Adrenal gland (tissue), 12 donors: Measurements from ENCODE around the gene HYKK. TPM values are rescaled to one million over a fixed set of nuclear protein-coding genes. Genes with fewer than 3 reads are reported as not detected.

Experiments
- DNase-seq, 7 donors: peaks; one replicate each; pipeline ENCODE4 v3.0.0-alpha.2; 2019 to 2020
- H3K27ac ChIP-seq, 5 donors: fragments of 200-600 bp; sonication (generic) in 4 of 5; 1 replicate in 3 of 5; 2 replicates in 2 of 5; pipeline versions ENCODE4 v1.5.1 to v1.8.0; 2016 to 2020; ENCODE audit warnings: mild to moderate bottlenecking in 1 of 5
- H3K27me3 ChIP-seq: fragments of 200-600 bp; 2 replicates; pipeline ENCODE4 v1.8.0; 2021
- H3K36me3 ChIP-seq, 2 donors: fragments of 200-600 bp; replicated peaks in 1 of 2; 1 replicate in 1 of 2; 2 replicates in 1 of 2; pipeline versions ENCODE4 v1.5.1 to v1.8.0; 2018 to 2022
- H3K4me1 ChIP-seq, 2 donors: fragments of 200-600 bp; replicated peaks in 1 of 2; 1 replicate in 1 of 2; 2 replicates in 1 of 2; pipeline versions ENCODE4 v1.5.1 to v1.8.0; 2018 to 2021
- H3K4me3 ChIP-seq, 4 donors: fragments of 200-600 bp; sonication (generic) in 3 of 4; one replicate each; pipeline ENCODE4 v1.5.1; 2016 to 2018
- H3K9me3 ChIP-seq, 3 donors: fragments of 200-600 bp; sonication (generic) in 1 of 3; replicated peaks in 1 of 3; 1 replicate in 2 of 3; 2 replicates in 1 of 3; pipeline versions ENCODE4 v1.5.1 to v1.8.0; 2016 to 2021
- POLR2A ChIP-seq, 2 donors: fragments of 450-650 bp; IDR thresholded peaks; one replicate each; pipeline ENCODE4 v1.6.1; 2017; ENCODE audit warnings: antibody characterized with exemption in 2 of 2, mild to moderate bottlenecking in 2 of 2, moderate library complexity in 1 of 2
- WGBS, 4 donors: extraction: QIAGEN DNeasy Blood & Tissue Kit in 2 of 4; methylation state at CpG; one replicate each; pipeline versions ENCODE4 v1.1.5 to v1.1.7; 2013 to 2017; 5-methylcytosine and 5-hydroxymethylcytosine counted together
- intact Hi-C, 2 donors: fragments of 100-400 bp; cut with DNase I; formaldehyde crosslinking; loops; one replicate each; pipeline versions ENCODE4 v1.14.1 to v1.15.0; 2022 to 2023
- polyA plus RNA-seq, 3 donors: library from polyadenylated mRNA; stranded (reverse); fragments of 200-250 nt in 2 of 3; fragments of 350-450 nt in 1 of 3; fragmentation: Illumina TruSeq in 1 of 3; extraction: RNeasy Lipid Tissue Mini Kit (QIAGEN cat#74804) in 1 of 3; gene quantifications; one replicate each; pipeline ENCODE4 v1.2.3, GENCODE V29; 2013 to 2014
- total RNA-seq, 9 donors: library from RNA; depleted of rRNA in 4 of 9; stranded (reverse); fragments of >200 nt in 4 of 9; fragments of 120-200 nt in 1 of 9; fragmentation: NEBNext Ultra II Directional in 1 of 9; extraction: Animal tissue kit (Norgen Biotek cat#: 25700) in 1 of 9; gene quantifications; one replicate each; pipeline versions ENCODE4 v1.1.0 to v1.2.4, GENCODE V29; 2013 to 2023
- TF ChIP-seq, protein P1 (sequence below), 6 experiments: fragments of 450-650 bp in 4 of 6; fragments of 200-600 bp in 2 of 6; sonication (generic) in 1 of 6; IDR thresholded peaks; 1 replicate in 5 of 6; 2 replicates in 1 of 6; pipeline versions ENCODE4 v1.5.1 to v1.8.0; 2016 to 2021; ENCODE audit warnings: antibody characterized with exemption in 6 of 6, mild to moderate bottlenecking in 2 of 6, moderate library complexity in 1 of 6
- donor health status: healthy with polysubstance abuse.
- donor health status: Bipolar disorder and iron deficiency.
- donor health status: DM: yes; HTN: yes; CAD: no.
- donor health status: DM: no; HTN: no; CAD: no.
- donor health status: DM: no; HTN: no; CAD: no.
- donor health status: DM: yes; HTN: yes; CAD: no.

HYKK gene
- total and polyA plus RNA-seq, 12 donors = 3.1 to 17.1 (median 7.4) TPM

DNA sequence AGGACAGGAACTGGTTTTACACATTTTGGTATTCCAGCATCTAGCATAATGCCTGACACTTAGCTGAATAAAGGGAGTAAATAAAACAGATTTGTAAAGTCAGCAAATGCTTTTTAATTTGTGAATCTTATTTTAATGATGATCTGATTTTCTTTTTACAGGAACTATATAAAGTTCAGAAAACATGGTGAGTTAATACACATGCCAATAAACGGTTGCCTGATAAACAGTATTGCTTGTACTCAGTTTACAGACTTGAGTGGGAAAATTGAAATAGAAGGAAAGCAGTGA, 34.3 kb downstream of the HYKK start:
- WGBS, 4 donors = 26 to 38% (median 31%) methylated on average over 1 of the region's 1 CpG
- no peak for TF ChIP-seq POLR2A (IDR thresholded peaks at IDR 0.05)
- TF ChIP-seq, protein P1, sequence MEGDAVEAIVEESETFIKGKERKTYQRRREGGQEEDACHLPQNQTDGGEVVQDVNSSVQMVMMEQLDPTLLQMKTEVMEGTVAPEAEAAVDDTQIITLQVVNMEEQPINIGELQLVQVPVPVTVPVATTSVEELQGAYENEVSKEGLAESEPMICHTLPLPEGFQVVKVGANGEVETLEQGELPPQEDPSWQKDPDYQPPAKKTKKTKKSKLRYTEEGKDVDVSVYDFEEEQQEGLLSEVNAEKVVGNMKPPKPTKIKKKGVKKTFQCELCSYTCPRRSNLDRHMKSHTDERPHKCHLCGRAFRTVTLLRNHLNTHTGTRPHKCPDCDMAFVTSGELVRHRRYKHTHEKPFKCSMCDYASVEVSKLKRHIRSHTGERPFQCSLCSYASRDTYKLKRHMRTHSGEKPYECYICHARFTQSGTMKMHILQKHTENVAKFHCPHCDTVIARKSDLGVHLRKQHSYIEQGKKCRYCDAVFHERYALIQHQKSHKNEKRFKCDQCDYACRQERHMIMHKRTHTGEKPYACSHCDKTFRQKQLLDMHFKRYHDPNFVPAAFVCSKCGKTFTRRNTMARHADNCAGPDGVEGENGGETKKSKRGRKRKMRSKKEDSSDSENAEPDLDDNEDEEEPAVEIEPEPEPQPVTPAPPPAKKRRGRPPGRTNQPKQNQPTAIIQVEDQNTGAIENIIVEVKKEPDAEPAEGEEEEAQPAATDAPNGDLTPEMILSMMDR (IDR thresholded peaks at IDR 0.05) = no peak
- peaks cover 7 to 29% of the 10 kb centered on the region in 2 donors for H3K4me1 ChIP-seq
- DNase-seq = no peak
- intact Hi-C loops = no loop called here
- peak overlapping the region in 1 of 4 donors; percentile 68 for H3K4me3 ChIP-seq
- no peaks in the 10 kb centered on the region for H3K27me3 ChIP-seq
- H3K27ac ChIP-seq = no peak overlapping the region
- no peaks in the 10 kb centered on the region for H3K9me3 ChIP-seq
- H3K36me3 ChIP-seq = peaks cover 0 to 45% of the 10 kb centered on the region in 2 donors

DNA sequence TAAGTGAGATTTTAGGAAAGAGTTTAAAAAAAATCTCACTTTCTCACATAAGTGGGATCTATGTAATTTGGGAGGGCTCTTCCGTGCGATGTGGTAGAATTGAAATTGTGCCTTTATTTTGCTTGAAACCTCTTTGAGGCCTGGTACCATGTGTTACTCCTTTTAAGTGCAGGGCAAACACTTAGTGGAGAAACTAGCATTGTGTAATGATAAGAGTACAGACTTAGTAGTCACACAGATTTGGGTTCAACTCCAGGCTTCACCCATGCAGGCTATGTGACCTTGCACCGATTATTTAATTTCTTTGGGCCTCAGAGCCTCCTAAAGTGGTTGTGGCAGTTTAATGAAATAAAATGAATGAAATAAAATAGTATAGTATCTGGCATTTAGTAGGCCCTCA, 35.3 kb downstream of the HYKK start:
- intact Hi-C loops = no loop called here
- H3K27ac ChIP-seq = no peak overlapping the region
- no peak overlapping the region for H3K4me3 ChIP-seq
- DNase-seq = no peak
- WGBS, 4 donors = 84 to 87% (median 85%) methylated on average over 3 of the region's 3 CpGs
- H3K9me3 ChIP-seq = no peaks in the 10 kb centered on the region
- H3K36me3 ChIP-seq = peaks cover 0 to 54% of the 10 kb centered on the region in 2 donors
- TF ChIP-seq POLR2A (IDR thresholded peaks at IDR 0.05) = no peak
- TF ChIP-seq, protein P1 (IDR thresholded peaks at IDR 0.05) = no peak
- H3K27me3 ChIP-seq = no peaks in the 10 kb centered on the region
- H3K4me1 ChIP-seq = peaks cover 7 to 29% of the 10 kb centered on the region in 2 donors

DNA sequence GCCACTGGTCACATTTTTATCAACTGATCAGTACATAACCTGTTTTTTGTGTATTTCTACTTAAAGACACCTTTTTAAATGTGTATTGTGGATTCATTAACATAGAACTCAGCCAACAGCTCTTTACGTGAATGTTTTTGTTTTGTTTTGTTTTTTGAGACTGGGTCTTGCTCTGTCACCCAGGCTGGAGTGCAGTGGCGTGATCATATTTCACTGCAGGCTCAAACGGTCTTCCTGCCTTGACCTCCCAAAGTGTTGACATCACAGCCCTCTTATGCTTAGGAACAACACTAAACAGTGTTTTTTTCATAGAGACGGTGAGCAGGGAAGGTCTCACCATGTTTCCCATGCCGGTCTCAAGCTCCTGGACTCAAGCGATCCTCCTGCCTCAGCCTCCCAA, 42.8 kb downstream of the HYKK start:
- Histone ChIP-seq H3K27ac (no peak overlapping the region), H3K4me1 (no peaks in the 10 kb centered on the region), H3K36me3 (peaks cover 0 to 59% of the 10 kb centered on the region in 2 donors), H3K27me3 (no peaks in the 10 kb centered on the region), H3K4me3 (no peak overlapping the region), H3K9me3 (no peaks in the 10 kb centered on the region)
- TF ChIP-seq POLR2A (IDR thresholded peaks at IDR 0.05) = no peak
- TF ChIP-seq, protein P1 (IDR thresholded peaks at IDR 0.05) = no peak
- no peak for DNase-seq
- intact Hi-C loops = no loop called here
- WGBS, 4 donors = 78 to 81% (median 80%) methylated on average over 6 of the region's 6 CpGs

DNA sequence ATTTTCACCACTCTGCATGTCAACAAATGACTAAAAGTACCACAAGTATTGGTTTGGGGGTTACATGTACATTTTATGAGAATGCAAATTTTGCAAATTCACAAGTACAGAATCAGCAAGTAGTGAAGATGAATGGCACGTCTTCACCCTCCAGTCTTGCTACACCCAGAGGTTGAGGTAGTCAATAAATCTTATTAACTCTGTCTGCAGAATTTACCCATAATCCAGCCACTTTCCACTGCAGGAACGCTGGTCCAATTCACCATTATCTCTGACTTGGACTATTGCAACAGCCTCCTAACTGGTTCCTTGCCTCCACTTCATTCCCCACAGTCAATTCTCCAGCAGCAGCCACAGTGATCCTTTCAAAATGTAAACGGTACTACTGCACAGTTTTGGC, 43.4 kb downstream of the HYKK start:
- WGBS, 4 donors = 67 to 79% (median 71%) methylated on average over 3 of the region's 3 CpGs
- intact Hi-C loops = no loop called here
- H3K36me3 ChIP-seq = peaks cover 0 to 52% of the 10 kb centered on the region in 2 donors

More for the DNA sequence above, 43.4 kb downstream of the HYKK start:
- no peak for DNase-seq
- H3K4me1 ChIP-seq = no peaks in the 10 kb centered on the region
- no peak overlapping the region for H3K4me3 ChIP-seq
- no peak overlapping the region for H3K27ac ChIP-seq
- no peaks in the 10 kb centered on the region for H3K27me3 ChIP-seq
- no peak for TF ChIP-seq POLR2A (IDR thresholded peaks at IDR 0.05)
- TF ChIP-seq, protein P1 (IDR thresholded peaks at IDR 0.05) = no peak
- no peaks in the 10 kb centered on the region for H3K9me3 ChIP-seq
